ENCODE results near the gene DHX34.
"Not testable (repeated sequence)": the region's sequence is repeated elsewhere in the genome, so short reads cannot be mapped to it uniquely, and the experiment has no call there.

DHX34 gene, protein sequence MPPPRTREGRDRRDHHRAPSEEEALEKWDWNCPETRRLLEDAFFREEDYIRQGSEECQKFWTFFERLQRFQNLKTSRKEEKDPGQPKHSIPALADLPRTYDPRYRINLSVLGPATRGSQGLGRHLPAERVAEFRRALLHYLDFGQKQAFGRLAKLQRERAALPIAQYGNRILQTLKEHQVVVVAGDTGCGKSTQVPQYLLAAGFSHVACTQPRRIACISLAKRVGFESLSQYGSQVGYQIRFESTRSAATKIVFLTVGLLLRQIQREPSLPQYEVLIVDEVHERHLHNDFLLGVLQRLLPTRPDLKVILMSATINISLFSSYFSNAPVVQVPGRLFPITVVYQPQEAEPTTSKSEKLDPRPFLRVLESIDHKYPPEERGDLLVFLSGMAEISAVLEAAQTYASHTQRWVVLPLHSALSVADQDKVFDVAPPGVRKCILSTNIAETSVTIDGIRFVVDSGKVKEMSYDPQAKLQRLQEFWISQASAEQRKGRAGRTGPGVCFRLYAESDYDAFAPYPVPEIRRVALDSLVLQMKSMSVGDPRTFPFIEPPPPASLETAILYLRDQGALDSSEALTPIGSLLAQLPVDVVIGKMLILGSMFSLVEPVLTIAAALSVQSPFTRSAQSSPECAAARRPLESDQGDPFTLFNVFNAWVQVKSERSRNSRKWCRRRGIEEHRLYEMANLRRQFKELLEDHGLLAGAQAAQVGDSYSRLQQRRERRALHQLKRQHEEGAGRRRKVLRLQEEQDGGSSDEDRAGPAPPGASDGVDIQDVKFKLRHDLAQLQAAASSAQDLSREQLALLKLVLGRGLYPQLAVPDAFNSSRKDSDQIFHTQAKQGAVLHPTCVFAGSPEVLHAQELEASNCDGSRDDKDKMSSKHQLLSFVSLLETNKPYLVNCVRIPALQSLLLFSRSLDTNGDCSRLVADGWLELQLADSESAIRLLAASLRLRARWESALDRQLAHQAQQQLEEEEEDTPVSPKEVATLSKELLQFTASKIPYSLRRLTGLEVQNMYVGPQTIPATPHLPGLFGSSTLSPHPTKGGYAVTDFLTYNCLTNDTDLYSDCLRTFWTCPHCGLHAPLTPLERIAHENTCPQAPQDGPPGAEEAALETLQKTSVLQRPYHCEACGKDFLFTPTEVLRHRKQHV

DNA sequence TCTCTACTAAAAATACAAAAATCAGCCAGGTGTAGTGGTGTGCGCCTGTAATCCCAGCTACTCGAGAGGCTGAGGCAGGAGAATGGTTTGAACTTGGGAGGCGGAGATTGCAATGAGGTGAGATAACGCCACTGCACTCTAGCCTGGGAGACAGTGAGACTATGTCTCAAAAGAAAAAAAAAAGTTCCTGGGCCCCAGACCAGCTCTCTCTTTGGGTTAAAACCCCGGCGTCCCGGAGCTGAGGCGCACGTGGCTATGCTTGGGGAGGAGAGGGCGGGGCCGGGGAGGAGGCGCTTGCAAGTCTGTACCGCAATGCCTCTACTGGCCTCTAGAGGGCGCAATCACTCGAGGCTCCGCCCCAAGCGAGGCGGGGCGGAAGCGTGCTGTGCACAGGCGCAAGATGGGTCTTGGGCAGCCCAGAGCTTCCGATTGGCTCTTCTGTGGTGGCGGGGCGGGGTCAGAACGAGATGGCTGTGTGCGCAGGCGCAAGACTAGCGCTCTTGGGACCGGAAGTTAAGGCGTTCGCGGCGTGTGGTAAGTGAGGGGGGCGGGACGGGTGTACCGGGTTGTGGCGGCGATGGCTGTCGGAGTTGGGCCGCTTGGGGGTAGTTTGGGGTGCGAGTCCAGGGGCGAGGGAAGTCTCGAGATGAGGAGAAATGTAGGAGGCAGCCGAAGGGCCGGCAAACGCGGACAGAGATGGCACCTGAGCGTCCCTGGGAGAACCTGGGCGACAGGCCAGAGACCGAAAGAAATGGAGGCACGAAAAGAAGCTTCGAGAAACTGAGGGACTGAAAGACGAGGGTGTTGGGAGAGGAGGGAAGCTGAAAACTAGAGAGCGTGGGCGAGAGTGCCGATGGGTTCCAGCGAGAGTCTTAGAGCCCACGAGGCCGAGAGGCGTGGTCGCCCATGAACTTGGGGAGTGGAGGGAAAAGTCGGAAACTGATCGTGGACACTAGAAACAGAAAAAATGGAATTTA lies at the start of gene DHX34:
DHX34 (plus strand) TSS at position 497 of the 977 bp plus-strand sequence. CDS start 3,716 bp downstream, outside the sequence.
- peak; percentile 94 for DNase-seq (ENCODE audit: low read depth)
- H3K4me3 ChIP-seq (ENCODE audit: low read length): peak within 1 kb of the TSS; percentile 98
- TF ChIP-seq, protein P1, sequence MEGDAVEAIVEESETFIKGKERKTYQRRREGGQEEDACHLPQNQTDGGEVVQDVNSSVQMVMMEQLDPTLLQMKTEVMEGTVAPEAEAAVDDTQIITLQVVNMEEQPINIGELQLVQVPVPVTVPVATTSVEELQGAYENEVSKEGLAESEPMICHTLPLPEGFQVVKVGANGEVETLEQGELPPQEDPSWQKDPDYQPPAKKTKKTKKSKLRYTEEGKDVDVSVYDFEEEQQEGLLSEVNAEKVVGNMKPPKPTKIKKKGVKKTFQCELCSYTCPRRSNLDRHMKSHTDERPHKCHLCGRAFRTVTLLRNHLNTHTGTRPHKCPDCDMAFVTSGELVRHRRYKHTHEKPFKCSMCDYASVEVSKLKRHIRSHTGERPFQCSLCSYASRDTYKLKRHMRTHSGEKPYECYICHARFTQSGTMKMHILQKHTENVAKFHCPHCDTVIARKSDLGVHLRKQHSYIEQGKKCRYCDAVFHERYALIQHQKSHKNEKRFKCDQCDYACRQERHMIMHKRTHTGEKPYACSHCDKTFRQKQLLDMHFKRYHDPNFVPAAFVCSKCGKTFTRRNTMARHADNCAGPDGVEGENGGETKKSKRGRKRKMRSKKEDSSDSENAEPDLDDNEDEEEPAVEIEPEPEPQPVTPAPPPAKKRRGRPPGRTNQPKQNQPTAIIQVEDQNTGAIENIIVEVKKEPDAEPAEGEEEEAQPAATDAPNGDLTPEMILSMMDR (conservative IDR thresholded peaks at IDR 0.05; ENCODE audit: low read depth, low read length): peak; percentile 98

DNA sequence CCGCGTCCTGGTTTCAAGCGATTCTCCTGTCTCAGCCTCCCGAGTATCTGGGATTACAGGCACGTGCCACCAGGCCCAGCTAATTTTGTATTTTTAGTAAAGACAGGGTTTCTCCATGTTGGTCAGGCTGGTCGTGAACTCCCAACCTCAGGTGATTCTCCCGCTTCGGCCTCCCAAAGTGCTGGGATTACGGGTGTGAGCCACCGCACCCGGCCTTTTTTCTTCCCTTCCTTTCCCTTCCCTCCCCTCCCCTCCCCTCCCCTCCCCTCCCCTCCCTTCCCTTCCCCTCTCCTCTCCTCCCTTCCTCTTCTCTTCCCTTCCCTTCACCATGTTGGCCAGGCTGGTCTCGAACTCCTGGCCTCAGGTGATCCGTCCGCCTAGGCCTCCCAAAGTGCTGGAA lies 48.2 kb upstream of the DHX34 start:
- not testable (repeated sequence) for H3K4me3 ChIP-seq (ENCODE audit: low read length); DNase-seq (ENCODE audit: low read depth)

DNA sequence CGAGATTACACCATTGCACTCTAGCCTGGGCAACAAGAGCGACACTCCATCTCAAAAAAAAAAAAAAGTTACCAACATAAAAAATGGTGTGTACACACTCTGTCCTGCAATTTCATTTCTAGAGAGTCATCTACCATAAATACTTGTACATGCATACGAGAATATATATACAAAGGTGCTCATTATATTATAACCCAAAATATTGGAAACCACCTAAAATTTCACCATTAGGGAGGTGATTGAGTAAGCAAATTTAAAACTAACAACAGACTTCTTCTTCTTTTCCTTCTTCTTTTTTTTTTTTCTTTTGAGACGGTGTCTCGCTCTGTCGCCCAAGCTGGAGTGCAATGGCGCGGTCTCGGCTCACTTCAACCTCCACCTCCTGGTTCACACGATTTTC lies 46.9 kb upstream of the DHX34 start:
- no peak for DNase-seq (ENCODE audit: low read depth)
- H3K4me3 ChIP-seq (ENCODE audit: low read length): no peak overlapping the region
- TF ChIP-seq, protein P1 (conservative IDR thresholded peaks at IDR 0.05; ENCODE audit: low read depth, low read length): no peak

DNA sequence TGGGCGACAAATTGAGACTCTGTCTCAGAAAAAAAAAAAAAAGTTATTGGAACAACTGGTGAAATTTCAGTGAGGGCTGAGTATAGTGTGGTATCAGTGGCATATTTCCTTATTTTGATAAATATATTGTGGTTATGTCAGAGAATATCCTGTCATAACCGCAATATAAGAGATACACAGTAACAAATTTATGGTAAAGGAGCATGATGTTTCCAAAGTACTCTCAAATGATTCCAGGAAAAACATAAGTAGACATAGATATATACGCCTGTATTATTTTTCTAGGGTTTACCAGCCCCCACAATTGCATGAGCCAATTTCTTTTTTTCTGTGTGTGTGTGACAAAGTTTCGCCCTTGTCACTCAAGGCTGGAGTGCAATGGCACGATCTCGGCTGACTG lies 45.1 kb upstream of the DHX34 start:
- TF ChIP-seq, protein P1 (conservative IDR thresholded peaks at IDR 0.05; ENCODE audit: low read depth, low read length): no peak
- no peak overlapping the region for H3K4me3 ChIP-seq (ENCODE audit: low read length)
- DNase-seq (ENCODE audit: low read depth): no peak

DNA sequence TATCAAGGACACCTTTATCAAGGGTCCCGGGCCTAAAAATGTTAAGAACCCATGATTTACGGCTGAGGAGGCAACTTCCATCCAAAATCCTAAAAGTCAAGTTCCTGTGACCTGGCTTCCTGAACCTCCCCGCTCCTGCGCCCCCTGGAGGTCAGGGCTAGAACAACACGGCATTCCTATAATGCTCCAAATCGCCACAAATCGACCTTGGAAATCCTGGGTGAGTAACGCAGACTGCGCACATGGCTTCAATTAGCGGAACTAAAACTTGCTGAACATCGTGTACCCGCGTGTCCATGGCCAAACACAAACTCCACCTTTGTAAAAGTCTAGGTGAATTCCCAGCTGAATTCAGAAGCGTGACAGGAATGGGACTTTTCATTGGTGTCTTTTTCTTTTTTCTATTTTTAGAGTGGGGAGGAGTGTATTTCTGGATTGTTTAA lies 43.8 kb upstream of the DHX34 start:
- TF ChIP-seq, protein P1 (conservative IDR thresholded peaks at IDR 0.05; ENCODE audit: low read depth, low read length): peak; percentile 99
- DNase-seq (ENCODE audit: low read depth): no peak
- no peak overlapping the region for H3K4me3 ChIP-seq (ENCODE audit: low read length)

DNA sequence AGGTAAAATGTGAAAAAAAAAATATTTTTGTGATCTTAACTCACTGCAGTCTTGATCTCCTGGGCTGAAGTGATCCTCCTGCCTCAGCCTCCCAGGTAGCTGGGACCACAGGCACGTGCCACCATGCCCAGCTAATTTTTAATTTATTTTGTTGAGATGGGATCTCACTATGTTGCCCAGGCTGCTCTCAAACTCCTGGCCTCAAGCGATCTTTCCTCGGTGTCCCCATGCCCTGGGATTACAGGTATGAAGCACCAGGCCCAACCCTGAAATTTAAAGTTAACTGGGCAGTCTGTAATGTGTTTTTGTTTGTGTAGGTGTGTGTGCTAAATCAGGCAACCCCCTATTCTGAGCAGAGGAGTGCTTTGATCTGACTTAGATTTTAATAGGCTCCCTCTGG lies 42.8 kb upstream of the DHX34 start:
- TF ChIP-seq, protein P1 (conservative IDR thresholded peaks at IDR 0.05; ENCODE audit: low read depth, low read length): no peak
- DNase-seq (ENCODE audit: low read depth): no peak
- H3K4me3 ChIP-seq (ENCODE audit: low read length): no peak overlapping the region
